ENCODE results near the gene PGAP6.

DNA sequence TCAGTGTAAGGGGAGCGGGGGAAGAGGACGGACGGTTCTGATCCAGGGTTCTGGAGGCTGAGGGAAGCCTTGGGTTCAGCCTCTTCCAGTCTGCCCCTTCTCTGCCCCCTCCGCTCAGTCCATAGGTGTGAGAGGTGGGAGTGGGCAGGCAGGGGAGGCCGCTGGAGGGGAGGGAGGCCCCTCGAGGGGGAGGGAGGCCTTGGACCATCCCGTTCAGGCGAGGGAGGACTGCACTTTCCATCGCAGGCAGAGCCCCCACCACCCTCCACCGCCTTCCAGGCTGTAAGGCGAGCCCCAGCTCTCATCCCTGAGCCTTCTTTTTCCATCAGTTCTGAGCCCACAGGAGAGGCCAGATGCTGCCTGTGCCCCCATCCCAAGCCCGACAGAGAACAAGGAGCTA lies 25.0 kb downstream of the PGAP6 start:
- TF ChIP-seq NFRKB (IDR thresholded peaks at IDR 0.05) (no peak), HDGF (IDR thresholded peaks at IDR 0.05; ENCODE audit: borderline replicate concordance) (no peak), TARDBP (IDR thresholded peaks at IDR 0.05) (no peak), ELF4 (IDR thresholded peaks at IDR 0.05) (no peak), BHLHE40 (IDR thresholded peaks at IDR 0.05; ENCODE audit: borderline replicate concordance) (no peak), ZNF384 (IDR thresholded peaks at IDR 0.05) (no peak), FOXK2 (IDR thresholded peaks at IDR 0.05) (no peak), SP1 (IDR thresholded peaks at IDR 0.05) (no peak), FOXM1 (IDR thresholded peaks at IDR 0.05; ENCODE audit: borderline replicate concordance) (no peak), FOXA1 (IDR thresholded peaks at IDR 0.05) (no peak), SUZ12 (IDR thresholded peaks at IDR 0.05) (no peak), ARNT (IDR thresholded peaks at IDR 0.05) (no peak)
- TF ChIP-seq, protein P1, sequence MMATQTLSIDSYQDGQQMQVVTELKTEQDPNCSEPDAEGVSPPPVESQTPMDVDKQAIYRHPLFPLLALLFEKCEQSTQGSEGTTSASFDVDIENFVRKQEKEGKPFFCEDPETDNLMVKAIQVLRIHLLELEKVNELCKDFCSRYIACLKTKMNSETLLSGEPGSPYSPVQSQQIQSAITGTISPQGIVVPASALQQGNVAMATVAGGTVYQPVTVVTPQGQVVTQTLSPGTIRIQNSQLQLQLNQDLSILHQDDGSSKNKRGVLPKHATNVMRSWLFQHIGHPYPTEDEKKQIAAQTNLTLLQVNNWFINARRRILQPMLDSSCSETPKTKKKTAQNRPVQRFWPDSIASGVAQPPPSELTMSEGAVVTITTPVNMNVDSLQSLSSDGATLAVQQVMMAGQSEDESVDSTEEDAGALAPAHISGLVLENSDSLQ (IDR thresholded peaks at IDR 0.05), result no peak
